COLO668 (cell line): ENCODE results near the gene OR2V1.
"Not testable (repeated sequence)": the region's sequence is repeated elsewhere in the genome, so short reads cannot be mapped to it uniquely, and the experiment has no call there.

ENCODE experiments used
- DNase-seq: peaks from one replicate; lab custom pipeline; 2025; ENCODE audit not compliant: unreplicated experiment; lab: John Stamatoyannopoulos, UW

The OR2V1 gene

GRCh38 chr5:181160152-181160754 lies 29.3 kb upstream of the OR2V1 start:
- DNase-seq, result peak; percentile 9

GRCh38 chr5:181159286-181160151 lies 28.6 kb upstream of the OR2V1 start:
- DNase-seq, result peak; percentile 80

GRCh38 chr5:181158869-181159268 lies 27.9 kb upstream of the OR2V1 start:
- no peak for DNase-seq

- DNase-seq, result no peak
Measured at GRCh38 chr5:181156758-181157157, 25.8 kb upstream of the OR2V1 start.

GRCh38 chr5:181153814-181154213 lies 22.8 kb upstream of the OR2V1 start:
- no peak for DNase-seq

GRCh38 chr5:181152406-181152805 lies 21.4 kb upstream of the OR2V1 start:
- no peak for DNase-seq

GRCh38 chr5:181151146-181151545 lies 20.2 kb upstream of the OR2V1 start:
- no peak for DNase-seq

GRCh38 chr5:181149806-181150733 lies 19.1 kb upstream of the OR2V1 start:
- DNase-seq, result no peak

GRCh38 chr5:181149355-181149754 lies 18.4 kb upstream of the OR2V1 start:
- DNase-seq, result no peak

GRCh38 chr5:181146927-181147636 lies 16.1 kb upstream of the OR2V1 start, which contains the start of gene OR2V2:
OR2V2 (plus strand) TSS chr5:181147586; CDS start chr5:181154943, 7,357 bp downstream.
- not testable (repeated sequence) for DNase-seq

GRCh38 chr5:181145133-181145532 lies 14.2 kb upstream of the OR2V1 start:
- DNase-seq, result no peak

- no peak for DNase-seq
Measured at GRCh38 chr5:181142054-181142453, 11.1 kb upstream of the OR2V1 start.

GRCh38 chr5:181140766-181141165 lies 9.8 kb upstream of the OR2V1 start:
- DNase-seq, result no peak

- DNase-seq, result no peak
Measured at GRCh38 chr5:181138258-181138657, 7.3 kb upstream of the OR2V1 start.

- DNase-seq, result no peak
Measured at GRCh38 chr5:181136361-181136955, 5.5 kb upstream of the OR2V1 start.

GRCh38 chr5:181134259-181134658 lies 3.3 kb upstream of the OR2V1 start:
- DNase-seq, result no peak

- peak; percentile 2 for DNase-seq
Measured at GRCh38 chr5:181133610-181134231, 2.8 kb upstream of the OR2V1 start.

GRCh38 chr5:181133083-181133482 lies 2.1 kb upstream of the OR2V1 start:
- DNase-seq, result no peak

GRCh38 chr5:181131514-181131913 lies 545 bp upstream of the OR2V1 start:
- DNase-seq, result no peak

- DNase-seq, result not testable (repeated sequence)
Measured at GRCh38 chr5:181130081-181130480, 888 bp downstream of the OR2V1 start.
